Activated naive CD8-positive, alpha-beta T cell (primary cell): Measurements from ENCODE around the gene RNF111.

Experiments used
- H3K27ac Mint-ChIP-seq: one replicate; pipeline ENCODE4 v1.8.0; 2021; ENCODE audit warnings: mixed read lengths
- H3K27me3 Mint-ChIP-seq: one replicate; pipeline ENCODE4 v1.8.0; 2021; ENCODE audit warnings: mixed read lengths
- H3K36me3 Mint-ChIP-seq: one replicate; pipeline ENCODE4 v1.8.0; 2021; ENCODE audit warnings: mixed read lengths
- H3K4me1 Mint-ChIP-seq: one replicate; pipeline ENCODE4 v1.8.0; 2021; ENCODE audit warnings: low read depth, mixed read lengths
- H3K4me3 Mint-ChIP-seq: one replicate; pipeline ENCODE4 v1.8.0; 2021; ENCODE audit warnings: mild to moderate bottlenecking, mixed read lengths
- H3K9me3 Mint-ChIP-seq: one replicate; pipeline ENCODE4 v1.8.0; 2021; ENCODE audit warnings: low read depth, mixed read lengths

RNF111 gene

GRCh38 chr15:59018833-59019232, 31.4 kb downstream of the RNF111 start:
- Mint-ChIP-seq H3K4me1 (peaks cover 24% of the 10 kb centered on the region), H3K27me3 (no peaks in the 10 kb centered on the region), H3K36me3 (peaks cover 3% of the 10 kb centered on the region), H3K27ac (no peak overlapping the region), H3K4me3 (no peak overlapping the region), H3K9me3 (no peaks in the 10 kb centered on the region)

GRCh38 chr15:59020322-59020721, 32.9 kb downstream of the RNF111 start:
- H3K4me3 Mint-ChIP-seq: no peak overlapping the region
- H3K27ac Mint-ChIP-seq: no peak overlapping the region

GRCh38 chr15:59022188-59022587, 34.7 kb downstream of the RNF111 start:
- peaks cover 18% of the 10 kb centered on the region for H3K4me1 Mint-ChIP-seq
- no peaks in the 10 kb centered on the region for H3K9me3 Mint-ChIP-seq
- no peak overlapping the region for H3K4me3 Mint-ChIP-seq
- no peaks in the 10 kb centered on the region for H3K27me3 Mint-ChIP-seq
- H3K27ac Mint-ChIP-seq: no peak overlapping the region
- H3K36me3 Mint-ChIP-seq: peaks cover 6% of the 10 kb centered on the region

More at GRCh38 chr15:59020322-59020721, 32.9 kb downstream of the RNF111 start:
- Mint-ChIP-seq H3K4me1 (peaks cover 22% of the 10 kb centered on the region), H3K9me3 (no peaks in the 10 kb centered on the region), H3K36me3 (peaks cover 5% of the 10 kb centered on the region), H3K27me3 (no peaks in the 10 kb centered on the region)

- Mint-ChIP-seq H3K9me3 (no peaks in the 10 kb centered on the region), H3K4me3 (no peak overlapping the region), H3K27ac (no peak overlapping the region), H3K4me1 (peaks cover 30% of the 10 kb centered on the region), H3K36me3 (peaks cover 9% of the 10 kb centered on the region), H3K27me3 (no peaks in the 10 kb centered on the region)
These were observed 38.7 kb downstream of the RNF111 start for GRCh38 chr15:59026207-59026606.

GRCh38 chr15:59028387-59028955, 41.0 kb downstream of the RNF111 start:
- Mint-ChIP-seq H3K36me3 (peaks cover 13% of the 10 kb centered on the region), H3K4me1 (peaks cover 44% of the 10 kb centered on the region)

GRCh38 chr15:59029554-59029953, 42.1 kb downstream of the RNF111 start:
- no peak overlapping the region for H3K4me3 Mint-ChIP-seq
- H3K9me3 Mint-ChIP-seq: no peaks in the 10 kb centered on the region
- no peak overlapping the region for H3K27ac Mint-ChIP-seq
- H3K27me3 Mint-ChIP-seq: no peaks in the 10 kb centered on the region
- peaks cover 13% of the 10 kb centered on the region for H3K36me3 Mint-ChIP-seq
- peaks cover 45% of the 10 kb centered on the region for H3K4me1 Mint-ChIP-seq

More at GRCh38 chr15:59028387-59028955, 41.0 kb downstream of the RNF111 start:
- Mint-ChIP-seq H3K27me3 (no peaks in the 10 kb centered on the region), H3K9me3 (no peaks in the 10 kb centered on the region), H3K4me3 (no peak overlapping the region), H3K27ac (peak overlapping the region; percentile 12)

GRCh38 chr15:59035201-59035600, 47.7 kb downstream of the RNF111 start:
- peaks cover 50% of the 10 kb centered on the region for H3K4me1 Mint-ChIP-seq
- H3K36me3 Mint-ChIP-seq: peaks cover 35% of the 10 kb centered on the region
- H3K27ac Mint-ChIP-seq: peak overlapping the region; percentile 5
- no peak overlapping the region for H3K4me3 Mint-ChIP-seq
- H3K27me3 Mint-ChIP-seq: no peaks in the 10 kb centered on the region
- H3K9me3 Mint-ChIP-seq: no peaks in the 10 kb centered on the region

- Mint-ChIP-seq H3K4me3 (peak overlapping the region; percentile 17), H3K27ac (peak overlapping the region; percentile 78), H3K27me3 (no peaks in the 10 kb centered on the region), H3K4me1 (peaks cover 54% of the 10 kb centered on the region), H3K9me3 (no peaks in the 10 kb centered on the region), H3K36me3 (peaks cover 28% of the 10 kb centered on the region)
These were observed 51.8 kb downstream of the RNF111 start for GRCh38 chr15:59039225-59039624.

- no peaks in the 10 kb centered on the region for H3K27me3 Mint-ChIP-seq
- H3K36me3 Mint-ChIP-seq: peaks cover 14% of the 10 kb centered on the region
- no peak overlapping the region for H3K4me3 Mint-ChIP-seq
- peaks cover 49% of the 10 kb centered on the region for H3K4me1 Mint-ChIP-seq
- no peaks in the 10 kb centered on the region for H3K9me3 Mint-ChIP-seq
- H3K27ac Mint-ChIP-seq: no peak overlapping the region
These were observed 54.6 kb downstream of the RNF111 start for GRCh38 chr15:59042041-59042440.

GRCh38 chr15:59048897-59049296, 61.4 kb downstream of the RNF111 start:
- Mint-ChIP-seq H3K36me3 (peaks cover 10% of the 10 kb centered on the region), H3K4me3 (no peak overlapping the region), H3K27ac (no peak overlapping the region)

GRCh38 chr15:59051873-59052861, 64.7 kb downstream of the RNF111 start:
- Mint-ChIP-seq H3K27me3 (no peaks in the 10 kb centered on the region), H3K9me3 (no peaks in the 10 kb centered on the region), H3K4me1 (peaks cover 23% of the 10 kb centered on the region), H3K27ac (no peak overlapping the region), H3K36me3 (peaks cover 7% of the 10 kb centered on the region), H3K4me3 (no peak overlapping the region)

More at GRCh38 chr15:59048897-59049296, 61.4 kb downstream of the RNF111 start:
- Mint-ChIP-seq H3K4me1 (peaks cover 34% of the 10 kb centered on the region), H3K27me3 (no peaks in the 10 kb centered on the region), H3K9me3 (no peaks in the 10 kb centered on the region)

GRCh38 chr15:59052915-59053407, 65.5 kb downstream of the RNF111 start:
- peaks cover 7% of the 10 kb centered on the region for H3K36me3 Mint-ChIP-seq
- H3K27me3 Mint-ChIP-seq: no peaks in the 10 kb centered on the region
- no peak overlapping the region for H3K4me3 Mint-ChIP-seq
- no peaks in the 10 kb centered on the region for H3K9me3 Mint-ChIP-seq
- no peak overlapping the region for H3K27ac Mint-ChIP-seq
- peaks cover 23% of the 10 kb centered on the region for H3K4me1 Mint-ChIP-seq

- H3K4me3 Mint-ChIP-seq: no peak overlapping the region
- H3K27me3 Mint-ChIP-seq: no peaks in the 10 kb centered on the region
- no peaks in the 10 kb centered on the region for H3K9me3 Mint-ChIP-seq
- H3K4me1 Mint-ChIP-seq: peaks cover 21% of the 10 kb centered on the region
- H3K36me3 Mint-ChIP-seq: peaks cover 7% of the 10 kb centered on the region
- H3K27ac Mint-ChIP-seq: no peak overlapping the region
These were observed 66.0 kb downstream of the RNF111 start for GRCh38 chr15:59053482-59053881.

GRCh38 chr15:59059076-59059597, 71.7 kb downstream of the RNF111 start:
- Mint-ChIP-seq H3K27me3 (no peaks in the 10 kb centered on the region), H3K9me3 (no peaks in the 10 kb centered on the region), H3K27ac (no peak overlapping the region)

GRCh38 chr15:59060348-59060747, 72.9 kb downstream of the RNF111 start:
- H3K27ac Mint-ChIP-seq: no peak overlapping the region
- H3K4me3 Mint-ChIP-seq: no peak overlapping the region
- no peaks in the 10 kb centered on the region for H3K4me1 Mint-ChIP-seq
- H3K27me3 Mint-ChIP-seq: no peaks in the 10 kb centered on the region
- H3K9me3 Mint-ChIP-seq: no peaks in the 10 kb centered on the region
- peaks cover 12% of the 10 kb centered on the region for H3K36me3 Mint-ChIP-seq

More at GRCh38 chr15:59059076-59059597, 71.7 kb downstream of the RNF111 start:
- Mint-ChIP-seq H3K4me3 (no peak overlapping the region), H3K4me1 (no peaks in the 10 kb centered on the region), H3K36me3 (peaks cover 12% of the 10 kb centered on the region)
